H1 (cell line): Measurements from ENCODE around the gene SPATA25. TPM values are rescaled to one million over a fixed set of nuclear protein-coding genes. Genes with fewer than 3 reads are reported as not detected.

Experiments used
- CHD7 ChIP-seq: fragments of 300-600 bp; sonication (generic); IDR thresholded peaks from 2 replicates; pipeline ENCODE4 v1.7.1; 2012; ENCODE audit warnings: low read length, moderate library complexity, mild to moderate bottlenecking, inconsistent platforms; ENCODE audit not compliant: insufficient replicate concordance
- E2F6 ChIP-seq: IDR thresholded peaks from 2 replicates; pipeline ENCODE4 v1.6.1; 2012; ENCODE audit warnings: inconsistent platforms
- EP300 ChIP-seq, 2 experiments: IDR thresholded peaks; 1 replicate in 1 of 2; 2 replicates in 1 of 2; pipeline ENCODE4 v1.6.1; 2011 to 2012; ENCODE audit warnings: low read depth in 2 of 2, low read length in 2 of 2, mild to moderate bottlenecking in 2 of 2, borderline replicate concordance in 1 of 2, inconsistent platforms in 1 of 2, moderate library complexity in 1 of 2
- JUN ChIP-seq: IDR thresholded peaks from 2 replicates; pipeline ENCODE4 v1.6.1; 2011; ENCODE audit warnings: low read depth, mild to moderate bottlenecking, improper control_type of control experiment, low read length
- SP2 ChIP-seq: IDR thresholded peaks from 2 replicates; pipeline ENCODE4 v1.6.1; 2012; ENCODE audit warnings: mild to moderate bottlenecking, low read length, inconsistent platforms
- polyA plus RNA-seq, 7 experiments: library from polyadenylated mRNA; depleted of rRNA in 3 of 7; stranded (reverse) in 5 of 7; unstranded in 2 of 7; fragments of >200 nt in 5 of 7; fragments of 200-250 nt in 2 of 7; gene quantifications; 1 replicate in 5 of 7; 2 replicates in 1 of 7; 4 replicates in 1 of 7; pipeline versions ENCODE4 v1.2.1 to v1.2.3, GENCODE V29; 2011 to 2013; ENCODE audit warnings: missing spikeins in 2 of 7, mixed read lengths in 2 of 7
- total RNA-seq: library from RNA; stranded (reverse); fragmentation: NEBNext Ultra II Directional; extraction: Animal tissue kit (Norgen Biotek cat#: 25700); gene quantifications from 2 replicates; pipeline ENCODE4 v1.2.1, GENCODE V29; 2021

Gene SPATA25
- total and polyA plus RNA-seq, 2 of the 8 experiments (the other 6 are each of a cell fraction or from before 2014, with no cell fraction given): 2.0 to 3.0 TPM

GRCh38 chr20:45851501-45851900, 35.9 kb downstream of the SPATA25 start (continued):
- TF ChIP-seq JUN (no peak), EP300 (IDR thresholded peaks at IDR 0.05; ENCODE audit: borderline replicate concordance in 1 of 2, low read depth in 2 of 2, low read length in 2 of 2) (no peak), SP2 (no peak), E2F6 (no peak), CHD7 (no peak)
